ENCODE results near the gene PCNT.

Gene PCNT

GRCh38 chr21:46344219-46344915 is 20.4 kb downstream of the PCNT start:
- DNase-seq, result no peak

DNA sequence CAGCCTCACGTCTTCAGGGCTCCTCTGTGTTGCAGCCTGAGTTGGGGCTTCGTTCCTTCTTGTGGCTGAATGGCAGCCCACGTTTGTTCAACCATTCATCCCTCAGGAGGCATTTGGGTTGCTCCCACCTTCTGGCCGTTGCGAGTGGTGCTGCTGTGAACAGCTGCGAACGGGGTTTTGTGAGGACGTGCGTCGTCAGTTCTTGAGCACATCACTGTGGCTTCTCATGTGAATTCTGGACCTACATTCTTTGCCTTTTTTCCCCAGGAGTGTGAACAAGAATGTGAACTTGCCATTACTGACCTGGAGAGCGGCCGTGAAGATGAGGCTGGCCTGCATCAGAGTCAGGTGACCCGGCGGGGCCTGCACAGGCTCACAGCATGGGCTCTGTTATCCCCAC is 21.9 kb downstream of the PCNT start:
- DNase-seq, result no peak

DNA sequence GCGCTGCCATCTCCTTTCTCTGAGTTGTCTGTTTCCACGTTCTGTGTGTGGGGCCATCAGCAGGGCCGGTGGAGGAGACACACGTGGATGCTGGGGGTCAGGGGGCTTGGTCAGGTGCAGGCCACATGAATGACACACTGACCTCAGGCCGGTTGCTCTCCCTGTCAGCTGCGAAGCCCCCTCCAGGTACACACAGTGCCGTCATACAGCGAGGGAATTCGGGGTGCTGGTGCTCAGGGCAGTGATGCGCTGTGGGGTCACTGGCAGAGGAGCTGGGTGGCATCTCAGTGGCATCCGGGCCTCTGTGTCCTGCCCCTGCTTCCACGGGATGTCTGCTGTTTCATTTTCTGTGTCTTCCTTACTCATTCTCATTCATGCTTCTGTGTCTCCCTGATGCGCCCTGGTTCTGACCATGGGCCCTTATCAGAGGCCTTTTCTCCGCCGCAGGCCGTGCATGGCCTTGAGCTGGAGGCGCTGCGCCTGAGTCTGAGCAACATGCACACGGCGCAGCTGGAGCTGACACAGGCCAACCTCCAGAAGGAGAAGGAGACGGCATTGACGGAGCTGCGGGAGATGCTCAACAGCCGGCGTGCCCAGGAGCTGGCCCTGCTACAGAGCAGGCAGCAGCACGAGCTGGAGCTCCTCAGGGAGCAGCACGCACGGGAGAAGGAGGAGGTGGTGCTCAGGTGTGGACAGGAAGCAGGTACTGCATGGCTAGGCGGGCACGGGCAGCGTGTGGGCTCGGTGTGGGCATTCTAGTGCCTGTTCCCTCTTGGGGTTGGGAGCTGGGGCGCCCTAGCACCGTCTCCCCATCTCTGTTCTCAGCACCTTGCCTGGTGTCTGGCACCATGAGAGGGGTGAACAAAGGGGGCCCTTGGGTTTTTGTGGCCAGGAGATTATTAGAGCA is 22.6 kb downstream of the PCNT start:
- DNase-seq, result no peak

DNA sequence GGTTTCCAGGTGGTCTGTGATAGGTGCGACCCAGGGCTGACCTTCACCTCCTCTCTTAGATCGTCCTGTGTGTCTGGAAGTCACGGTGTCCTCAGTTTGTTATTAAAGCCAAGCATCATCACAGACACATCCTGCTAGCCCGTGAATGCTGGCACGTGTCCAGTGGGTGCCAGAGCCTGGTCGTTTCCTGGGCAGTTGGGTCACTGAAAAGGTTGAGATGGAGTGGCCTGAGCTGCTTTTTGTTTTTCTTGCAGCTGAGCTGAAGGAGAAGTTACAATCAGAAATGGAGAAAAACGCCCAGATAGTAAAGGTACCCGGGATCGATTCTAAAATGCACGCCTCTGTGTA is 23.2 kb downstream of the PCNT start:
- no peak for DNase-seq

GRCh38 chr21:46347791-46348381 is 23.9 kb downstream of the PCNT start:
- no peak for DNase-seq

DNA sequence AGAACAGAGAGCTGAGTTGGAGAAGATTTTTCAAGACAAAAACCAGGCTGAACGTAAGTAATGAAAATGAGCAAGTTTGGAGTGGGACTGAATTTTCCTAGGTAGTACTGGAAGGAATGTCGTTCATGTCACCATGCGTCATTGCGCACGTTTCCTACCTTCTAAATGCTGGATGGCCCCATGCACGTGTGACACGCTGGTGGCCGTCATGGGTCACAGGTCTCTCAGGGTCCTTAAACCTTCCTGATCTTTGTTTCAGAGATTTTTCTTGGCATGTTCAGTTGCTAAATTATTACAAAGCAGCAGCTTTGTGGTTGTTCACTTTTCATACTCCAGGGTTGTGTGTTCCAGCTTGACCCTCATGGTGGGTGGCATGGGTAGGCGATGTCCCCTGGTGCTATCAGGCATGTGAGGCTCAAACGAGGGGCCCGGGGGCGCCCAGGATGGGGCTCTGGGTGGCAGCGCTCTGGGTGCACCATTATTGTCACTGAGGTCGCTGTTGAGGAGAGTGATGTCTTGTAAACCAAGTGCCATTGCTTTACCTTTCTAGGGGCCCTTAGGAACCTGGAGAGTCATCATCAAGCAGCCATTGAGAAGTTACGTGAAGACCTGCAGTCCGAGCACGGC is 25.3 kb downstream of the PCNT start:
- no peak for DNase-seq

- DNase-seq, result no peak
Measured at GRCh38 chr21:46350571-46350970, 26.6 kb downstream of the PCNT start.

DNA sequence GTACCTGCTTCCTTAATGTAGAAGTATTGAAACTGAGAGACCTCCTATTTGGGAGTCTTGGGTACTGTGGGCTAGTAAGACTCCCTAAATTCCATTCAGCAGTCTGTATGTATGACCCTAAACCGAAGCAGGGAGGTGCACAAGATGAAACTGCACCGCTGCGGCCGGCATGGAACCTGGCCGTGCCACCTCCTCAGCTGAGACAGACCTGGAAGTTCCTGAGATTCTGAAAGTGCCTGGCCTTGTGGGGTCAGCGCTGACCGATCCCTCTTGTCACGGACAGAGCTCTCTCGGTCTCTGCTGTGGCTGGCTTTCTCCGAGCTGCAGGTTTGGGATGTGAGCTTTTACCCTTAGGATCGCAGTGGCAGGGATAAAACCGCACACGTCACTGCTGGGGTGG is 27.0 kb downstream of the PCNT start:
- DNase-seq, result no peak

DNA sequence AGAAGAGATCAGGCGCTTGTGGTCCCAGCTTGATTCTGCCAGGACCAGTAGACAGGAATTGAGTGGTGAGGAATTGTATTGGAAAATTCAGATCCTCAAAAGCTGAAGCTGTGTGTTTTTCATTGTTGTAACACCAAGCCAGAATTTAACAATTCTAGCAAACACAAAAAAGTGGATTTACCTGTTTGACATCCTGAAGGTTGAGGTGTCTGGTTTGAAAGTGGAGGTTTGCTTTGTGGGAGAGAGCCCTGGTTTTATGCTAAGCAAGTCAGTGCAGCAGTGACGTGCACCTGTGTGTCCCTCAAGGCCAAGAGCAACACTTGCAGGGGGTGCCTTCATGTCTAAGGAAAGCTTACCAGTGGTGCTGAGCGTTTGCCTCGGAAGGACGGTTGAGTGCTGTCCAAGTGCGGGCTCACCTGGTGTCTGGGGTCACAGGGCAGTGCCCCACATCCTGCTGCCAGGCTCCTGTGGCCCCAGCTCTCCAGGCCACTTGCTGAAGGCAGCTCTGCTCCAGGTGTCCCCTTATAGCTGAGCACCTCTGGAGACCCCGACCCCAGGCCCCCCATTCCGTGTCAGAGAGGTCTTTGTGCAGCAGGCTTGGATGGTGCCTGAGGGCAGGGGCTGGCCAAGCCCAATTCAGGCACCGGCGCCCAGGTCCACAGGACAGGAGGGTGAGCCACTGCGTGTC is 27.7 kb downstream of the PCNT start:
- DNase-seq, result no peak

DNA sequence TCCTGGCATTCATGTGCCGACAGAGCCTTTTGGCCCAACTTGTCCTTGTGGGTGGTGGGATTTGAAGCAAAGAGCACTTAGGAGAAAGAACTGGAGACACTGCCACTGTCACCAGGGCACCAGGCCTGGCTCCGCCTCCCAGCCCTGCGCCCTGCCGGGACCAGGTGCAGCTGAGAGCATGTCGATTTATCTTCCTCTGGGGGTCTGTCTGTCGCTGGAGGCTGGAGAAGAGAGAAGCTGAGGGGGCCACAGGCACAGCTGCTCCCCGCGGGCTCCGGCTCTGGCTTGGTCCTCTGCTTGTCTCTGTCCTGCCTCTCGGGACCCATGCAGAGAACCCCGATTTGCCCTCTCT is 28.2 kb downstream of the PCNT start:
- DNase-seq, result no peak

GRCh38 chr21:46352913-46353312 is 29.0 kb downstream of the PCNT start:
- no peak for DNase-seq

- no peak for DNase-seq
Measured at GRCh38 chr21:46354046-46354445, 30.1 kb downstream of the PCNT start.

- DNase-seq, result no peak
Measured at GRCh38 chr21:46354518-46354917, 30.6 kb downstream of the PCNT start.

- no peak for DNase-seq
Measured at GRCh38 chr21:46355161-46356004, 31.4 kb downstream of the PCNT start.

- no peak for DNase-seq
Measured at GRCh38 chr21:46356005-46356338, 32.0 kb downstream of the PCNT start.

DNA sequence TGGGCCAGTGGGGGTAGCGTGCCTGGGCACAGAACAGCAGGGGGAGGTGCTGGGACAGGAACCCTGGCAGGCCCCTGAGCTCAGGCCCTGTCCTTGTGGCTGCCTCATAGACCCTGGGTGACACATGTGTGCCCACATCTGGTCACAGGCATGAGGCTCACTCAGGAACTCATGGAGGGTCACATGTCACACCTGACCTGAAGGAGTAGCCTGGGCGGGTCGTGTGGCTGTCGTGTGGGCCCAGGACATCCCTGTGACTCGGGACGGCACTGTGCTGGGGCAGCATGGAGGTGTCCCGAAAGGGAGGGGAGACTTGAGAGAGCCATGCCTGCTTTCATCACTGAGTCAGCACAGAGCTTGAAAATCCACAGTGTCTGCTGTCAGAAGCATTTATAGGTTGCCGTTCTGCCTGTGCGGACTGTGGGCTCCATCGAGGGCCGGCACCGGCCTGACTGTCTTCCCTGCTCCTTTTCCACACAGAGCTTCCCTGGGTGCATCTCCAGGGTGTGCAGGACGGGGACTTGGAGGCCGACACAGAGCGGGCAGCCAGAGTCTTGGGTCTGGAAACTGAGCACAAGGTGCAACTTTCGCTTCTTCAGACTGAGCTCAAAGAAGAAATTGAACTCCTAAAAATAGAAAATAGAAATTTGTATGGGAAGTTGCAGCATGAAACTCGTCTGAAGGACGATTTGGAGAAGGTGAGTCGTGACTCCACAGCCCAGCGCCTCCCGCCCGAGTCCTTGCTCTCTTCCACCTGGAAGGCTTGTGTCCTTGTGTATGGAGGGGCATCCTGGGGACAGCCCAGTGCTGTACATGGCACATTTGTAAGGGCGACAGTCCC is 32.8 kb downstream of the PCNT start:
- no peak for DNase-seq

- DNase-seq, result no peak
Measured at GRCh38 chr21:46357335-46357604, 33.3 kb downstream of the PCNT start.

DNA sequence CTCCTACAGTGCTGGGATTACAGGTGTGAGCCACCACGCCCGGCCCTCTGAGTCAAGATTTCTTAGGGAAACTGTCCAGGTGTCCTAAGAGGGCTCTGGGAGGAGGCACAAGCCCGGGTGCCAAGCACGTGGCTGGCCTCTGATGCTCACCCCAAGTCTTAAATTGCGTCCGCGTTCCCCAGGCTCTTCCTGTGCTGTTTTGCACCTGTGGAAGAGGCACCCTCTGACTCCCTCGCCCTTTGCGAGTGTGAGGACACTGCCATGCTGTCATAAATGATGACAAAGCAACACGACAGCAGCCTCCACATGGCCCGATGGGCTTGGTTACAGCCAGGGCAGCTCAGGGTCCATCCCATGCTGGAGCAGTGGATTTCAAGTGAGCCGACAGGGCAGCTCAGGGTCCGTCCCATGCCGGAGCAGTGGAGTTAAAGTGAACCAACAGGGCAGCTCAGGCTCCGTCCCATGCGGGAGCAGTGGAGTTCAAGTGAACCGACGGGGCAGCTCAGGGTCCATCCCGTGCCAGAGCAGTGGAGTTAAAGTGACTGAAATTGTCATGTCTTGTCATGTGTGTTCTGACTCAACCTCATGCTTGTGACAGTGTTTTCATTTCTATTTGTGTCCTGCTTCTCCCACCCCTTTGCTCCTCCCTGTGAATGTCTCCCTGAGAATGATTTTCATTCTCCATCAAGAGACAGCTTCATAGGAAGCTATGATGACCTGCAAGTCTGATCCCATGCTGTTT is 33.9 kb downstream of the PCNT start:
- no peak for DNase-seq

DNA sequence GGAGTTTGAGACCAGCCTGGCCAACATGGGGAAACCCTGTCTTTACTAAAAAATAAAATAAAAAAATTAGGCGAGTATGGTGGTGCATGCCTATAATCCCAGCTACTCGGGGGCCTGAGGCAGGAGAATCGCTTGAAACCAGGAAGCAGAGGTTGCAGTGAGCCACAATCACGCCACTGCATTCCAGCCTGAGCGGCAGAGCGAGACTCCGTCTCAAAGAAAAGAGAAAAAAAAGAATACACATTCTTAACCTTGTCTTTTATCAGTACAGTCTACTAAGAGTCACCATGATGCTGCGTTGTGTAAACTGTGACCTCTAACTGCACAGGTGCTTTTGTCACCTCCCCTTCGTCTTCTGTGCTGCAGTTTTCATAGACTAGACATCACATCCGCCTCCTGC is 37.2 kb downstream of the PCNT start:
- DNase-seq, result no peak

DNA sequence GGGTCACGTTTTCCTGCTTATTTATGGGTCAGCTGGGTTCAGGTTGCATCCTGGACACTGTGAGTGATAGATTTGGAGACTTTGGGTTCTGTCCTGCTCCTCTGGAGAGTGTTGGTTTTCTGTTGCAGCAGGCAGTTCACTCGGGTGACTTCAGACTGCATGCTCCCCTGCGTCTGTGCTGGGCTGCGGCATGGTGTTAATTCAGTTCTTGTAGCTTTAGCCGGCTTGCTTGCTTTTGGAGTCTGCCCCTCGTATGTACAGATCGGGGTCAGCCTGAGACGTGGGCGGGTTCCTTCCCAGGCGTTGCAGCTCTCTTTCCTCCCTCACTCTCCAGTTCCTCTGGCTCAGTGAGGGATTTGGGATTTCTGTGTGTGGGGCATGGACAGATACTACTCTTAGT is 38.0 kb downstream of the PCNT start:
- DNase-seq, result no peak

- no peak for DNase-seq
Measured at GRCh38 chr21:46362946-46363345, 39.0 kb downstream of the PCNT start.
